ENCODE data around the gene AHRR.
A peak's percentile ranks its signal among the peaks of the same experiment; 100 is the strongest.

The AHRR gene

GRCh38 chr5:417301-418161 lies 96.0 kb downstream of the AHRR start:
- no peak for DNase-seq

DNA sequence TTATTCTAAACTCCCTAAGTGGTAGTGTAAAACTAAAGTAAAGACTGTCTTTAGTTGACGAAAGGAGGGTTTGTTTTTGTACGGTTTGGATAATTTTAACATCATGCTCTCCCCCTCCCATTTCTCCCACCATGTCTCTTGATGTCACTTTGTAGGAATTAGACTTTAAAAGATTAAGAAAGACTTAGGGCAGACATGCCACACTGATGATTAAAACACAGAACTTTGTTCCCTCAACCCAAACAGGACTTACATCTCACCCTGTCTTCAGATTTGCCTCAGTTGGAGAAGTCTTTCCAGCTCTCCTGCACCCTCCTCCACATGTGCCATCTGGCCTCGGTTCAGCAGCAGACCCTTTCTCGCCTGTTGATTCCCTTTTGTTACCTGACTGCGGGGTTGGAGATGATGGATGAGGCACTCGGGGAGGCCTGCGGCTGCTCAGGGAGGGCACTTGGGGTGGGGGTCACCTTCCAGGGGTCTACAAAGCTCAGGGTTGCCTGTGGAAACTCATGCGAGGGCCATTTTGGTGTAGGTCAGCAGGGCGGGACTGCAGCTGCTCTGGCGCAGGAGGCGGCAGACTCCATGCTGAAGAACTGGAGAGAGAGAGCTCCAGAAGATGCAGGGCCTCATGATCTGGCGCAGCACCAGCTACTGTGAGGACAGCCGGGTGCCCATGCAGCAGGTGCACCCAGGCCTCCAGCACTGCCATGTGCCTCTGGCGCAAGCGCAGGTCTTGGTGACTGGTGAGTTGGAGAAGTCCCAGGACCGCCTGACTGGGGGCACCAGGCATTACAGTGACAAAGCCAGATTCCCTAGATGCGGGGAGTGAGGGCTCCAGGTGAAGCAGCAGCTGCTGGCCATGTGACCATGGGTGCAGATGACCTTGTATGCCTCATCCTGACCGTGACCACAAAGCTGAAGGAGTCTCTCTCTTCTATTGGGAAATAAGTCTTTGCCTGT lies 96.9 kb downstream of the AHRR start:
- no peak for DNase-seq

GRCh38 chr5:419970-420369 lies 98.5 kb downstream of the AHRR start:
- DNase-seq = no peak

DNA sequence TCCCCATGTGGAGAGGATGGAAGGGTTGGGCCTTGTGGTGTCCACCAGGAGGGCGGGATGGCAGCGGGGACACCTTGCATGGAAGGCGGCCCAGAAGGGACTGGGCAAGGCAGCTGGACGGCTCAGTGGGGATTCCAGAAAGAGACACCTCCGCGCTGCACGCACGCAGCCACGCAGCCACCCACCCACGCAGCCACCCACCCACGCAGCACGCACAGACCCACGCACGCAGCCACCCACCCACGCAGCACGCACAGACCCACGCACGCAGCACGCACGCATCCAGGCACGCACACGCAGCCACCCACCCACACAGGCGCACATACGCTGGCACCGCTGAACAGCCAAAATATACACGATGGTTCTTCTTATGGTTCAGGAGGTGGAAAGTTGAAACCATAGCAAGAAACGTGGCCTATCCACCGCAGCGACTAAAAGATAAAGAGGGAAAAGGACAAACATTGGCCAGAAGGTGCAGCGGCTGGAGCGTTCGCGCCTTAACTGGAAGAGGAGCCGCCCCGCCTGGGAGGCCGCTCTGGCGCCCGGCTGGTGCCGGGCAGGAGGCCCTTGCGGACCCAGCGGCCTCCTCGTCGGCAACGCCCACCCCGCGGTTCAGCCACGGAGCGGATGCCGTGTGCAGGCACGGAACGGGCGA lies 99.2 kb downstream of the AHRR start:
- DNase-seq = no peak

GRCh38 chr5:421287-421880 lies 99.9 kb downstream of the AHRR start:
- DNase-seq = no peak

DNA sequence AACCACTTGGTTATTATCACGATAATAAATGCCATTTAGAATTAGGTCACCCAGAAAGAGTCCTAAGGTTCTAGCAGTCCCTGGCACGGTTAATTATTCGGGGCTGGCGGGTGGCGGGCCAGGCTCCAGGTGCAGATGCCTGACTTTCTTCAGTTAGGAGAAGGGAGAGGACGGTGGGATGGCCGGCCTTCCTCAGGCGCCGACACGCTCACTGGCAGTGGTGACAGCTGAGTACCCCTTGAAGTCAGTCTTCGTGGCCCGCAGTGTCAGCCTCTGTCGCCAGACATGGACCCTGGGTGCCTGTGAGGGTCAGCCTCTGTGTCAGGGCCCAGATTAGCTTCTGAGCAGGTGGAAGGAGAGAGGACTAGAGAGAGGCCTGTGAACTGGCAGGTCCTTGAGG lies 100.4 kb downstream of the AHRR start:
- no peak for DNase-seq

DNA sequence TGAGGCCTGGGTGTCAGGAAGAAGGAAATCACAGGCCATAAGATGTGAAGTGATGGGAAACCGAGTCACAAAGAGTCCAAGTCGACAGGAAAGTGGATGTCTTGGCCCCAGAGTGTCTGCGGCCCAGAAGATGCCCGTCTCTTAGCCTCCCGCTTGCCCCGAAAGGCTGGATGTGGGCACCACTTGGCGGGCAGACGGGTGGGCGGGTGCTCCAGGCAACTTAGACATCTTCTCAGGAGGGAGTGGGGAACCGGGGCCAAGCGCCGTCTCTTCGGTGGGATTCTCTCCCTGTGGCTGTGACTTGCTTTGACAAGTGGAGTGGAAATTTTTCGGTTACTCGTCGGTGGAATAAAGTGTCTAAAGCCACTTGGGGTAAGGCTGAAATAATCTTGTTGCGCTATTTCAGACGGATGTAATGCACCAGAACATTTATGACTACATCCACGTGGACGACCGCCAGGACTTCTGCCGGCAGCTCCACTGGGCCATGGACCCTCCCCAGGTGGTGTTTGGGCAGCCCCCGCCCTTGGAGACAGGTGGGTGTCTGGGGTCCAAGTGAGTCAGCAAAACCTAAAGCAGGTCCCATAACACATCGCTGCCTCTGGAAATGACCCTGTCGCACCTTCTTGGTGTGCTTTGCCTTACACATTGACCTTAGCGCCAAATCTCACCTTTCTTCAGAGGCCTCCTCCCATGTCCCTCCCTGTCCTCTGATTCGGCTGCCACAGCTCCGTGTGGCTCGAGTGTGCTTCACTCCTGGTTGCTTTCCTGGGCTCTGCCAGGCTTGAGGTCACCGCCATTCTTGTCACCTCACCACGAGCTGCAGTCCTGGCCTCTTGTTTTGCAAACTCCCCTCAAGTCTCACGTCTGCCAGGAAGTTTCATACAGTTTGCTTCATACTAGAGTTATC lies 101.1 kb downstream of the AHRR start:
- DNase-seq = no peak

- DNase-seq = no peak
Observed at GRCh38 chr5:423233-423565, 101.7 kb downstream of the AHRR start.

DNA sequence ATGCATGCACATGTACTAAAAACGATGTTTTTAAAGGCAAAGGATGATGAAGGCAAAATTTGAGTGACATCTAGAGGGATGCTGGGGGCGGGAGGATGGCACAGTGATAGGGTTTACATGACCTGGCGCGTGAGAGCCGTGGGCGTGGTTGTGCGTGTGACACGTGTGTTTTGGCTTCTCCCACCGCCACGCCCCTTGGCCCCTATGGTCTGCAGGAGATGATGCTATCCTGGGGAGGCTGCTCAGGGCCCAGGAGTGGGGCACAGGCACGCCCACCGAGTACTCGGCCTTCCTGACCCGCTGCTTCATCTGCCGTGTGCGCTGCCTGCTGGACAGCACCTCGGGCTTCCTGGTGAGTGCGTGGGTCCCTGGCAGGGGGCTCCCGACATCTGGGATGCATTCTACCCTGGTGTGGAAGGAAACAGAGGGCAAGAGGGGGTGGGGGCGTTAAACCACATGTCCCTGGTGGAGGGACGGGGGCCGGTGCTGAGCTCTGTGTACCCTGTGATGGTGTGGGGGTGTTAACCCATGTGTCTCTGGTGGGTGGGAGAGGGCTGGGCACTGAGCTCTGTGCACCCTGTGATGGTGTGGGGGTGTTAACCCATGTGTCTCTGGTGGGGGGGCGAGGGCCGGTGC lies 102.2 kb downstream of the AHRR start:
- no peak for DNase-seq

- no peak for DNase-seq
Observed at GRCh38 chr5:424301-425110, 103.0 kb downstream of the AHRR start.

DNA sequence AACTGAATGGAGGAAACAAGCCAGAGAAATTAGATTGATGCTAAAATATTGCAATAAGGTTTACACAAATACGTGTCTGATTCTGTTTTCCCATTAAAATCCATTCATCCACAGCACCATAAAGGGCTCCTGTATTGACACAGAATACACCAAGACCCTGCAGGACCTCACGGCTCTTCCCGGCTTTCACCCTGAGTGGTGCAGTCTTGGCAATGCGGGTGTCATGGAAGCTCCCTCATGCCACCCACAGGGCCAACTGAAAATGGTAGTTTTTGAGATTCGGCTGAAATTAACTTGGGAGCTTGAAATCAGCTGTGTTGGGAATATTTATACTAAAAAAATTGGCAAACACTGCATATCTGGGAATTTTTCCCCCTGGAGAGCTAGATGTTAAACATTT lies 104.2 kb downstream of the AHRR start:
- peak in 1 of 2 donors; percentile 20 for DNase-seq

DNA sequence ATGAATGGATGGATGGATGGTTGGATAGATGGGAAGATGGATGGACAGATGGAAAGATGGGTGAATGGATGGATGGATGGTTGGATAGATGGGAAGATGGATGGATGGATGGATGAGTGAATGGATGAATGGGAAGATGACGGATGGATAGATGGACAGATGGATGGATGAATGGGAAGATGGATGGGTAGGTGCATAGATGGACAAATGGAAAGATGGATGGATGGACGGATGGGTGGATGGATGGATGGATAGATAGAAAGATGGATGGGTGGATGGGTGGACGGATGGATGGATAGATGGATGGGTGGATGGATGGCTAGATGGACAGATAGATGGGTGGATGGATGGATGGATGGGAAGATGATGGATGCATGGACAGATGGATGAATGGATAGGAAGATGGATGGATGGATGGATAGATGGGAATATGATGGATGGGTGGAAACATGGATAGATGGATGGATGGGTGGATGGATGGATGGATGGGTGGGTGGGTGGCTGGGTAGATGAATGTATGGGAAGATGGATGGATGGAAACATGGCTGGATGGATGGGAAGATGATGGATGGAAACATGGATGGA lies 105.0 kb downstream of the AHRR start:
- DNase-seq = no peak

DNA sequence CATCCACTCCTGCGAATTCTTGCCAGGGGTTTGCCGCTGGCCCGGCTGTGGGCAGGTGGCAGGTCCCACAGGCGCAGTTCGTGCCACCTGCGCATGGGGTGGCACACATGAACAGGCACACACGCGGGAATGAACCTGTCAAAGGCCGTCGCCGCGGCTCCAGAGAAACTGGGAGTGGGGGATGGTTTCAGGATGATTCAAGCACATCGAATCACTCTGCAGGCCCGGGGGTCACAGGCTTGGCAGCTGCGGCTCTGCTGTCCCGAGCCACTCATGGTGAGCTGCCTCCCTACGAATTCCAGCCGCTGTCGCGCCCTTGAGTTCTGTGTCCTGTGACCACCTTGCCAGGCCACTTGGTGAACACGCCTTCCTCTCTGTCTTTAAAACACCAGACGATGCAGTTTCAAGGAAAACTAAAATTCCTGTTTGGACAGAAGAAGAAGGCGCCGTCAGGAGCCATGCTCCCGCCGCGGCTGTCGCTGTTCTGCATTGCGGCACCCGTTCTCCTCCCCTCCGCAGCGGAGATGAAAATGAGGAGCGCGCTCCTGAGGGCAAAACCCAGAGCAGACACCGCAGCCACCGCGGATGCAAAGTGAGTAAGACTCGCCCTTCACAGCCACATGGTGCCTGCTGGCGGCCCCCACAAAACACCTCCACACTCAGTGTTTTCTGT lies 106.0 kb downstream of the AHRR start:
- DNase-seq = no peak

- no peak for DNase-seq
Observed at GRCh38 chr5:428219-428618, 106.7 kb downstream of the AHRR start.

DNA sequence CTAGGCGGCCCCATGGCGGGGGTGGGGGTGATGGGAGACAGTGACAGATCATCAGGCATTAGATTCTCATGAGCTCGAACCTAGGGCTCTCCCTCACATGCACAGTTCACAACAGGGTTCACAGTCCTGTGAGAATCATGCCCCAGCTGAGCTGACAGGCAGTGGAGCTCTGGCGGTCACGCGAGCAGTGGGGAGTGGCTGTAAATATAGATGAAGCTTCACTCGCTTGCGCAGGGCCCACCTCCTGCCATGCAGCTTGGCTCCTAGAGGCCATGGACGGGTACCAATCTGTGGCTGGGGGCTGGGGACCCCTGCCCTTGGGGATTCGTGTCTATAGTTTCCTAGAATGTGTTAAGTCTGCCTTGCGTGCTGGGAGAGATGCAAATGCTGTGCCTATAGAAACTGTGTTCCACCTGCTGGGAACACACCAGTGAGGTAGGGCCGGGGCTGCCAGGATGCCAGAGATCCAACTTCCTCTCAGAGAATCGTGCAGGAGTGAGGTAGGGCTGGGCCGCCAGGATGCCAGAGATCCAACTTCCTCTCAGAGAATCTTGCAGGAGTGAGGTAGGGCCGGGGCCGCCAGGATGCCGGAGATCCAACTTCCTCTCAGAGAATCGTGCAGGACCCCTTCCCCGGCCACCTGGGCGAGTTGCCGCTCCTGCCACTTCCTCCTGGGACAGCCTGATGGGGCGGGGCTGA lies 107.4 kb downstream of the AHRR start:
- no peak for DNase-seq

DNA sequence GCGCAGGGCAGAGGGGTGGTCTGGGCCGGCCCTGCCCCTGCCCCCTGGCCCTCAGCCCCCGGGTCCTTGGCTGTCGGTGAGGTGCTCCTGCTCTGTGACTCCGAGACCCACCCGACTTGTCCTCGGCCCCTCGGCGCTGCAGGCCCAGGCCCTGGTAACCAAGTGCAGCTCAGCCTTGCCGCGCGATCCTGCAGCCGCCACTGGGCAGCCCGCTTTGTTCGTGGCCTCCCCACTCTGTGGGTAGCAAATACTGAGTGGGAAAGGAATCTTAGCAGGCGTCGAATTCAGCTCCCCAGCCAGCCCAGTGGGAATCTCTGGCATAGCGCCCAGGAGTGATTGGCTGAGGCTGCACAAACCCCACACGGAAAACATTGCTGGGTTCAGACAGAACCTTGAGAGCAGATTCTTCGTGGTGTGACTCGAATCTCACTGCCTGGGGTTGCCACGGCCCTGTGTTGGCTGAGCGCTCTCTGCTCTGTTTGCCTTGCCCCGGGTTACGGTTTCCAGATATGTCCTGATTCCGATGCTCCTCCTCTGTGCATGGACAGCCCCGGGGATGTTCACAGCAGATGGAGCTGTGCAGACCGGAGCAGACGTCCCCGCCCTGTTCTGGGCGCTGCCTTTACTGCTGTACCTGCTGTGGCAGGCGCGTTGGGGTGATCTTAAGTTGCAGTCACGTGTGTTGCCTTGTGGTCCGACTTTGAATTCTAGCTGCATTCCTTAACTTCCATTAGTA lies 108.1 kb downstream of the AHRR start:
- no peak for DNase-seq

GRCh38 chr5:430214-430925 lies 108.9 kb downstream of the AHRR start:
- DNase-seq = no peak

Data from CD4-positive, alpha-beta T cell treated with Interferon alpha-2 for 1 hour (primary cell).